Stimulated activated CD8-positive, alpha-beta memory T cell treated with anti-CD3 and anti-CD28 coated beads, Interleukin-4, amount 100 ng/mL, for 4 hours (primary cell): ENCODE measurements around the gene COX6B1.
A peak's percentile ranks its signal among the peaks of the same experiment; 100 is the strongest.
"Not testable (repeated sequence)": the region's sequence is repeated elsewhere in the genome, so short reads cannot be mapped to it uniquely, and the experiment has no call there.

ENCODE experiments used
- DNase-seq, 2 donors: peaks; one replicate each; pipeline ENCODE4 v3.0.0-alpha.2; 2020; ENCODE audit warnings: low read depth in 2 of 2, low spot score in 1 of 2

COX6B1 gene

GRCh38 chr19:35665157-35665556 lies 17.0 kb downstream of the COX6B1 start:
- no peak for DNase-seq

- no peak for DNase-seq
Observed at GRCh38 chr19:35665604-35666003, 17.5 kb downstream of the COX6B1 start.

GRCh38 chr19:35666251-35666913 lies 18.3 kb downstream of the COX6B1 start, which contains the start of gene UPK1A:
TSS of gene UPK1A (plus strand) at chr19:35666517. CDS start at chr19:35666813, 296 bp downstream.
- DNase-seq = no peak

- DNase-seq = no peak
Observed at GRCh38 chr19:35669566-35669965, 21.4 kb downstream of the COX6B1 start.

- no peak for DNase-seq
Observed at GRCh38 chr19:35669974-35670373, 21.9 kb downstream of the COX6B1 start.

- DNase-seq = no peak
Observed at GRCh38 chr19:35670686-35671085, 22.6 kb downstream of the COX6B1 start.

- DNase-seq = no peak
Observed at GRCh38 chr19:35671818-35672217, 23.7 kb downstream of the COX6B1 start.

GRCh38 chr19:35673121-35673804 lies 25.1 kb downstream of the COX6B1 start:
- DNase-seq = peak; percentile 7 to 12

GRCh38 chr19:35675589-35676140 lies 27.5 kb downstream of the COX6B1 start:
- DNase-seq = no peak

- no peak for DNase-seq
Observed at GRCh38 chr19:35689836-35690235, 41.7 kb downstream of the COX6B1 start.

GRCh38 chr19:35691106-35691505 lies 43.0 kb downstream of the COX6B1 start:
- not testable (repeated sequence) for DNase-seq

- DNase-seq = no peak
Observed at GRCh38 chr19:35692010-35692409, 43.9 kb downstream of the COX6B1 start.

- DNase-seq = no peak
Observed at GRCh38 chr19:35693422-35693821, 45.3 kb downstream of the COX6B1 start.

GRCh38 chr19:35693835-35694599 lies 45.9 kb downstream of the COX6B1 start:
- DNase-seq = peak; percentile 75 to 89

GRCh38 chr19:35695895-35696422 lies 47.8 kb downstream of the COX6B1 start:
- no peak for DNase-seq

GRCh38 chr19:35696835-35697234 lies 48.7 kb downstream of the COX6B1 start:
- DNase-seq = no peak

GRCh38 chr19:35702223-35703012 lies 54.3 kb downstream of the COX6B1 start:
- peak; percentile 82 to 86 for DNase-seq

- no peak for DNase-seq
Observed at GRCh38 chr19:35703343-35703742, 55.2 kb downstream of the COX6B1 start.

GRCh38 chr19:35704218-35704617 lies 56.1 kb downstream of the COX6B1 start, which contains the start of gene ZBTB32:
TSS of gene ZBTB32 (plus strand) at chr19:35704558. CDS start at chr19:35714627, 10,069 bp downstream.
- no peak for DNase-seq
